ENCODE data around the gene MGAT4B. TPM values are rescaled to one million over a fixed set of nuclear protein-coding genes. Genes with fewer than 3 reads are reported as not detected.

The MGAT4B gene
- 106 and 125 TPM in 2 replicates for total RNA-seq

GRCh38 chr5:179806250-179807048, at the start of gene MGAT4B:
Gene MGAT4B (minus strand): TSS chr5:179806866. CDS start chr5:179806583, 283 bp downstream.

GRCh38 chr5:179820483-179821297, 14.0 kb upstream of the MGAT4B start, which contains the start of gene SQSTM1:
Gene SQSTM1 (plus strand): TSS chr5:179820905. CDS start chr5:179820937, 32 bp downstream.

GRCh38 chr5:179793468-179794139, 13.1 kb downstream of the MGAT4B start, which contains the start of gene LTC4S:
Gene LTC4S (plus strand): TSS chr5:179793986. CDS start chr5:179794081, 95 bp downstream.

Other genes with a start within 250 kb of the MGAT4B start
- 509 and 722 TPM in 2 replicates for gene HNRNPH1, start 183.2 kb downstream of the MGAT4B start, total RNA-seq
- gene CBY3, start 125.8 kb downstream of the MGAT4B start, total RNA-seq: not detected in 2 replicates
- gene CANX, start 107.9 kb downstream of the MGAT4B start, total RNA-seq: 957 and 1,184 TPM in 2 replicates
- gene MAML1, start 74.0 kb downstream of the MGAT4B start, total RNA-seq: 3.4 and 6.5 TPM in 2 replicates
- gene LTC4S, start 12.9 kb downstream of the MGAT4B start, total RNA-seq: 0.19 and 1.4 TPM in 2 replicates
- 256 and 857 TPM in 2 replicates for gene SQSTM1, start 14.0 kb upstream of the MGAT4B start, total RNA-seq
- gene MRNIP, start 52.0 kb upstream of the MGAT4B start, total RNA-seq: 11.9 and 17.2 TPM in 2 replicates
- 54.1 and 58.9 TPM in 2 replicates for gene TBC1D9B, start 101.0 kb upstream of the MGAT4B start, total RNA-seq

All from regular cardiac myocyte (primary cell).